ENCODE data around the gene VWA8.
"Not testable (repeated sequence)": the region's sequence is repeated elsewhere in the genome, so short reads cannot be mapped to it uniquely, and the experiment has no call there.

VWA8 gene

DNA sequence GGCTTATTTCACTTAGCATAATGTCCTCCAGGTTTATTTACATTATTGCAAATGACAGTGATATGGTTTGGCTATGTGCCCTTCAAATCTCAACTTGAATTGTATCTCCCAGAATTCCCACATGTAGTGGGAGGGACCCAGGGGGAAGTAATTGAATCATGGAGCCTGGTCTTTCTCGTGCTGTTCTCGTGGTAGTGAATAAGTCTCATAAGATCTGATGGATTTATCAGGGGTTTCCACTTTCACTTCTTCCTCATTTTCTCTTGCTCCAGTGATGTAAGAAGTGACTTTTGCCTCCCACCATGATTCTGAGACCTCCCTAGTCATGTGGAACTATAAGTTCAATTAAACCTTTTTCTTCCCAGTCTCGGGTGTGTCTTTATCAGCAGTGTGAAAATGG is 109.6 kb downstream of the VWA8 start:
- DNase-seq (ENCODE audit: low read depth in 3 of 3): no peak

GRCh38 chr13:41848435-41849255 is 112.3 kb downstream of the VWA8 start:
- no peak for DNase-seq (ENCODE audit: low read depth in 3 of 3)

GRCh38 chr13:41847216-41847615 is 113.7 kb downstream of the VWA8 start:
- no peak for DNase-seq (ENCODE audit: low read depth in 3 of 3)

DNA sequence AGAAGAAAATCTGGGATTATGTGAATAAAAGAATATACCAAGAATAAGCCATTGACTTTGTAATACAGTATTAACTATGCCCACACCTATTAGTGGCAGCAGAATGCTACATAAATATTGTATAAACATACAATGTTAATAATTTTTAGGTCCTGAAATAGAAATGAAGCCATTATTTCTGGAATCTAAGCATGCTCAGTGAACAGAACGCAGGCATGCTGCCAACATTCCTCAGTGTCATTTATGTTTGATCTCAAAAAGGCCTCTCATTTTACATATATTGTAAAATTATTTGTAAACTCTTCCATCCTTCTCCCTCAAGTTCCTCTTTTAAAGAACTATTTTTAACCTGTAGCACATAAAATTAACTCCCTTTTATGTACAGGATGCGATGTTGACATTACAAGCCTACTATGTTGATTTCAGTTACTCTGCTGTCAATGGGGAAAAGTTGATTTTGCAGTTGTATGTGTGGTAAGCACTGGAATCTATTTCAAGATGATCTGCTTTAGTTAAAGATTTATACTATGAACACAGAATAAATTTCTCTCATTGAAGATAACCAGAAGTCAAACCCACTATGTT is 118.8 kb downstream of the VWA8 start:
- no peak for DNase-seq (ENCODE audit: low read depth in 3 of 3)

DNA sequence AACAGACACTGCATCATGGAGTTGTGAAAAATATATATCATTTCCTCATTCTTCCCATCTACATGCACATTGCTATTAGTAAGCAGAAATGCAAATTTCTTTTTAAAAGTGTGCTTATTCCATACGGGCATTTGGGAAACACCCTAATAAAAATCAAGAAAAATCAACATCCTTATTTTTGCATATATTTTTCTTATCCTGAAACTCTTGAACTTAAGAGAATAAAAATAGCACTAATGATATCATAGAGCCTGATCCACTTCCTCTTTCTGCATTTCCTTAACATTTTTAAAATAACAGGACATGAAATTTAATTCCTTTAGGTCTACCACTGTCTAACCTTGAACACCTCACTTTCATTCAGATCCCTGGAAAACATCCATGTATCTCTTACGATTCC is 123.3 kb downstream of the VWA8 start:
- DNase-seq (ENCODE audit: low read depth in 3 of 3): no peak

DNA sequence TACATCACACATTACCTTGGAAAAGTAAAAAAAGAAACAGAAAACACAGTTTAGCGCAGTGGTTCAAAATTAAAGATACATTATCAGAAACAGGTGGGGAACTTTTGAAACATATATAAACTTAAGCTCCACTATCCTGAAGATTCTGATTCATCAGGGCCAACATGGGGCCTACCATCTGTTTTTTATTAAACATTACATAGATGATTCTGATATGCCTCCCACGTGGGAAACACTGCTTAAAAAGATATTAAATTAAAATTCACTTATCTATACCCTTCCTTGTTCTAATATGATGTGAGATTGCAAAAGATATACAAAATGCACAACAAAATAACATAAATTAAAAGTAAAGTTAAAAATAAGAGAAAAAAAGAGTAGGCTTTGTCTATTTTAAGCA is 125.0 kb downstream of the VWA8 start:
- no peak for DNase-seq (ENCODE audit: low read depth in 3 of 3)

GRCh38 chr13:41834697-41835096 is 126.2 kb downstream of the VWA8 start:
- DNase-seq (ENCODE audit: low read depth in 3 of 3): not testable (repeated sequence)

DNA sequence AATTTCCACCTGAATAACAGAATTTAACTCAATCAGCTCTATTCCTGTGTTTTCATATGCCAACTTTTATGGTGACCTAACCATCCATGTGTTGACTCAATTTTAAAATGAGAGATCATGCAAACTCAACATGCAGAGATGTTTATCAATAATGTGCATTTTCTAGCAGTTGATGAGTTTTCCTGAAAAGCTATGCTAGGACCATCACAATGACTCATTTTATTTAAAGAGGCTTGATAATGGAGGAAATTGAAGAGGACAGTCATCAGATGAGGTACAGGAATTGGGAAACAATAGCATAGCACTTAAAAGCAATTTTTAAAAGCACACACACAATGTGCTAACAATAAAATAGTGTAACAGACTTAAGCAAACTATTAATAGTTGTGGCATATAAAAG is 127.1 kb downstream of the VWA8 start:
- DNase-seq (ENCODE audit: low read depth in 3 of 3): no peak

DNA sequence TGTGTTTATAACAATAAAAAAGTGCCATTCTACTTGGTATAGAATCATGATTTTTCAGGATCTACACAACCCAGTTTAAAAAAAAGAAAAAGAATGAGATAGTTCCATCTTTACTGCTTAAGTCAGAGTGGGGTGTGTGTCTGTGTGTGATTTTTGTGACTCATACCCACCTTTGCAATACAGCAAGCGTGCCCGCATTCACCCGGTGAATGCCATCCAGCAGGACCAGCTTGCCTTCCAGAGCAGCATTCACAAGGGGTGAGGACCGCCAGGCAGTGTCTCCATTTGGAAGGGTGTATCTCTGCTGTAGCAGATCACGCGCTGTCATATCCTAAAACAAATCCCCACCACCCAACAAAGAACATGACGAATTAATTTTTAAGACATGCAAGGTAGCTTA is 127.7 kb downstream of the VWA8 start:
- no peak for DNase-seq (ENCODE audit: low read depth in 3 of 3)

- no peak for DNase-seq (ENCODE audit: low read depth in 3 of 3)
These were observed 133.2 kb downstream of the VWA8 start for GRCh38 chr13:41827507-41828213.

GRCh38 chr13:41825691-41826090 is 135.2 kb downstream of the VWA8 start:
- DNase-seq (ENCODE audit: low read depth in 3 of 3): no peak

DNA sequence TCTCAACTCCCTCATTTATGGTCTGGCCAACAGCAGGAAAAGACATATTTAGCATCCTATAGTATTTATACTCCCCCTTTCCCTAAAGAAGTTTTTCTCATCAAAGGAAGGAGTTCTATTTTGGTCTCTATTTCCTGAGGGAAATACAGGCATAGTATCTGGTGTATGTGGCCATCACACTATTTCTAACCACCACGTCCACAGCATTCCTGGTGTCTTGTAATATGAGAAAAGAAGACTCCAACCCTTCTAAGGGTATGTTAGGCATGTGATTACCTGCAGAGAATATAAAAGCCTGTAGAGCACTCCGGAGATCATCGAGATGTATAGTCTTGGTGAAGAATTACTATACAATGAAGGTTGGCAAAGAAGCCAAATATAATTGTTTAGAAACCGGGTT is 137.4 kb downstream of the VWA8 start:
- no peak for DNase-seq (ENCODE audit: low read depth in 3 of 3)

DNA sequence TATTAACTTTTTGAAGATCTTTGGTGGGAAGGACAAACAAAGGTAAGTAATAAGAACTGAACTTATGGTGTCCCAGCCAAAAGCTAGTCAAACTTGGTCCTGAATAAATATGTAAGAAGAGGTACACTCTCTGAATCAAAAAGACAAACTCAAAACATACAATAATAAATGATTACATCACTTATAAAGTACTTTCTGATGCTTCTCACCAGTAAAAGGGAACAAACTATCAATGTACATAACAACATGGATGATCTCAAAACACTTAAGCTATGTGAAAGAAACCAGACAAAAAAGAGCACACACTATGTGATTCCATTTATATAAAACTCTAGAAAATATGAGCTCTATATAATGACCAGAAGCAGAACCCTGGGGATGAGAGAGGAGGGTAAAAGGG is 138.3 kb downstream of the VWA8 start:
- DNase-seq (ENCODE audit: low read depth in 3 of 3): no peak

- DNase-seq (ENCODE audit: low read depth in 3 of 3): no peak
These were observed 139.7 kb downstream of the VWA8 start for GRCh38 chr13:41821238-41821594.

DNA sequence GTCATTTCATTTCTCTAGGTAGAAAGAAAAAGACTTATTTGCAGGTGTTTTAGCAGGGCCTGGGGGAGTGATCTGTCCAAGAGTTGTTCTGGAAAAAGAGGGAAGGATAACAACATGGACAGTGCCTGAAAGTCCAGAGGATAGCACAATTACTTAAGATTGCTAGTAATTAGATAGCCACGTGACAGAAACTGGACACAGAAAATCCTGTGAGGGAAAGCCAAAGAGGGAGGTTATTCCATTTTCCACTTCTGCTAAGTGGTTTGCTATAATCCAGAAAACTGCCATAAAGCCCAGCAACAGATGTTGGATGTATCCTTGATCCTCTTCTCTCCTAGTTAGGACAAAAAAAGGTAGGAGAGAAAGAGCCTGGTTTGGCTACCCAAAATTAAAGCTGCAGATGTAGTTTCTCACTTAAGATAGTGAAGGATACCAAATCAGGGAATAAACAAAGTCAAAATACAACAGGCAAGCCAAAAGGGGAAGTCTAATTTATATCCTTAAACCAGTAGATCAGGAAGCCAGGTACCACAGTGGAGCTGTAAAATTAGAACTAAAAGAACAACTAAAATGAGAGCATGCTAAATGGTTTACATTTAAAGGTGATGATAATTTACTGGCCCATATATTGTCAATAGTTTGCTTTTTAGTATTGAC is 140.2 kb downstream of the VWA8 start:
- no peak for DNase-seq (ENCODE audit: low read depth in 3 of 3)

DNA sequence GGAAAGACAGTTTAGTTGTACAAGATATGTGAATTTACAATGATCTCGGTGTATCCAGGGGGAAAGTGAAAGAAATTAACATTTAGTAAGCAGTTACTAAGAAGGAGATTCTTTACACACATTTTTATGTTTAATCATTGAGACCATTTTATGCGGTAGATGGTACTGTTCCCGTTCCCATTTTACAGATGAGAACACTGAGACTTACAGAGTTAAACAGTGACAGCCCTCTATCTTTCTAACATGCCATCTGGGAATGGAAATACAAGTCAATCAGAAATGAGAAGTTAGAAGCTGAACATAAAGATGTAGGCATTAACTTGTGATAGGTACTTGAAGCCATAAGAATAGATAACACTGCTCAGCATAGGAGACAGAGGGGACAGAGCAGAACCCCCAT is 144.9 kb downstream of the VWA8 start:
- DNase-seq (ENCODE audit: low read depth in 3 of 3): no peak

DNA sequence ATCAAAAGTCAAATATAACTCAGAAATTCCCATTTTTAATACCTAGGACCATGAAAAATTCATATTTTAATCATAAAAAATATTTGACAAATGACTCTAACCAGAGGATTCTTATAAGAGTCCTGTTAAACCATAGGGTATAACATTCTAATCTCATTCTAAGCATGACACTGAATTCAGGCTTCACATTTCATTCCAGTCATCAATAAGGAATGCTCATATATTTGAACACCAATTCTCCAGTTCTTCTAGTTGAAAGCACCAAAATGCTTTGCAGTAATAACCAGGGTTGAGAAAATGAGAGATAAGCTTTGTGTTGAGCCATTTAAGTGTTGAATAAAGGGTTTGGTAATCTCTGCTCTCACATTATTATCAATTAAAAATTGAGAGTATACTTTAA is 147.5 kb downstream of the VWA8 start:
- no peak for DNase-seq (ENCODE audit: low read depth in 3 of 3)

- no peak for DNase-seq (ENCODE audit: low read depth in 3 of 3)
These were observed 148.1 kb downstream of the VWA8 start for GRCh38 chr13:41812851-41813250.

DNA sequence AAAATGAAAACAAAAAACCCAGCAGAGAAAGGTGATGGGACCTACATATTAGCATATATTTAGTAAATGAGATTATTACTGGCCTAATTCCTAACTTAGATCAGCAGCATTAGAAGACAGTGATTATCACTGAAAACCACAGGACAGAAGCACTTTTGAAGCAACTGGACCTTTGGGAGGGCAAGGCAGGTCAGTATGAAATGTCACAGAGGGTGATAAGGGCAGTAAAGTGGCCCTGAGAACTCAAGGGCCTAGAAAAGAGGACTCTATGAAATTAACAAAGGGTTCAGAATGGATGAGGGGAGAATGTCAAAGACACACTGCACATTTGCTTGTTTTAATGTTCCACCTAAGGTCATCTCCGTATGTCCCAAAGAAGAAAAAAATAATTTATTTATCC is 148.7 kb downstream of the VWA8 start:
- DNase-seq (ENCODE audit: low read depth in 3 of 3): no peak

GRCh38 chr13:41811588-41812021 is 149.3 kb downstream of the VWA8 start:
- no peak for DNase-seq (ENCODE audit: low read depth in 3 of 3)

GRCh38 chr13:41809962-41810361 is 150.9 kb downstream of the VWA8 start:
- DNase-seq (ENCODE audit: low read depth in 3 of 3): no peak

GRCh38 chr13:41803445-41803735 is 157.5 kb downstream of the VWA8 start:
- peak in 2 of 3 experiments; percentile 6 to 11 for DNase-seq (ENCODE audit: low read depth in 3 of 3)

Data from stimulated activated CD4-positive, alpha-beta T cell treated with anti-CD3 and anti-CD28 coated beads, TNF-alpha, amount 100 ng/mL, for 24 hours (primary cell).